Brain microvascular endothelial cell (primary cell): ENCODE measurements around the gene WDHD1.

ENCODE experiments used
- DNase-seq: peaks from one replicate; pipeline ENCODE4 v3.0.0-alpha.2; 2020
- H3K27ac ChIP-seq: fragments of 250-450 bp; sonication (Bioruptor Pico); 2 replicates; pipeline ENCODE4 v1.5.1; 2020; ENCODE audit warnings: mild to moderate bottlenecking, moderate library complexity
- H3K27me3 ChIP-seq: fragments of 250-450 bp; sonication (Bioruptor Pico); replicated peaks from 2 replicates; pipeline ENCODE4 v1.5.1; 2020; ENCODE audit warnings: mild to moderate bottlenecking
- H3K36me3 ChIP-seq: fragments of 250-450 bp; sonication (Bioruptor Pico); replicated peaks from 2 replicates; pipeline ENCODE4 v1.5.1; 2020; ENCODE audit warnings: mild to moderate bottlenecking
- H3K4me3 ChIP-seq: 2 replicates; pipeline ENCODE4 v1.5.1; 2011; ENCODE audit warnings: low read depth, mild to moderate bottlenecking, control low read depth, low read length, moderate library complexity
- in situ Hi-C: cut with HindIII; loops from 2 replicates; pipeline ENCODE4 v1.10.0; 2017; ENCODE audit warnings: low sequenced_read_pairs, low pct_ligation_motif_present
- TF ChIP-seq, protein P1 (sequence below): IDR thresholded peaks from 2 replicates; pipeline ENCODE4 v1.5.1; 2011; ENCODE audit warnings: low read depth, mild to moderate bottlenecking, moderate library complexity, low read length, control low read depth, inconsistent platforms; ENCODE audit errors: missing control alignments

Gene WDHD1

DNA sequence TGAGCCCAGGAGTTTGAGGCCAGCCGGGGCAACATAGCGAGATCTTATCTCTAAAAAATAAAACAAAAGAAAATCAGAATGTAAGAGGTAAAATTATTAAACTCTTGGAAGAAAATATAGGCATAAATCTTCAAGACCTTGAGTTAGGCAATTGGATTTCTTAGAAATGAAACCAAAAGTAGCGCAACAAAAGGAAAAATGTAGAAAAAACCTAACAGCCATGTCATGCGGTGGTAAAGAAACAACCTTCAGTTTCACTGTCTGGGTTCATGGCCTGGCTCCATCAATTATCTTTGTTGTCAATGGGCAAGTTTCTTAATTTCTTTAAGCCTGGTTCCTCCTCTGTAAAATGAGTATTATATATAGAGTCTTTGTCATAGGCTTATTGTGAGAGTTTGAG, 118.7 kb downstream of the WDHD1 start:
- H3K27ac ChIP-seq, result no peak overlapping the region
- in situ Hi-C loops, result no loop called here
- no peak overlapping the region for H3K4me3 ChIP-seq
- TF ChIP-seq, protein P1, sequence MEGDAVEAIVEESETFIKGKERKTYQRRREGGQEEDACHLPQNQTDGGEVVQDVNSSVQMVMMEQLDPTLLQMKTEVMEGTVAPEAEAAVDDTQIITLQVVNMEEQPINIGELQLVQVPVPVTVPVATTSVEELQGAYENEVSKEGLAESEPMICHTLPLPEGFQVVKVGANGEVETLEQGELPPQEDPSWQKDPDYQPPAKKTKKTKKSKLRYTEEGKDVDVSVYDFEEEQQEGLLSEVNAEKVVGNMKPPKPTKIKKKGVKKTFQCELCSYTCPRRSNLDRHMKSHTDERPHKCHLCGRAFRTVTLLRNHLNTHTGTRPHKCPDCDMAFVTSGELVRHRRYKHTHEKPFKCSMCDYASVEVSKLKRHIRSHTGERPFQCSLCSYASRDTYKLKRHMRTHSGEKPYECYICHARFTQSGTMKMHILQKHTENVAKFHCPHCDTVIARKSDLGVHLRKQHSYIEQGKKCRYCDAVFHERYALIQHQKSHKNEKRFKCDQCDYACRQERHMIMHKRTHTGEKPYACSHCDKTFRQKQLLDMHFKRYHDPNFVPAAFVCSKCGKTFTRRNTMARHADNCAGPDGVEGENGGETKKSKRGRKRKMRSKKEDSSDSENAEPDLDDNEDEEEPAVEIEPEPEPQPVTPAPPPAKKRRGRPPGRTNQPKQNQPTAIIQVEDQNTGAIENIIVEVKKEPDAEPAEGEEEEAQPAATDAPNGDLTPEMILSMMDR, result no peak
- no peak for DNase-seq
- H3K27me3 ChIP-seq, result no peaks in the 10 kb centered on the region
- H3K36me3 ChIP-seq, result no peaks in the 10 kb centered on the region

DNA sequence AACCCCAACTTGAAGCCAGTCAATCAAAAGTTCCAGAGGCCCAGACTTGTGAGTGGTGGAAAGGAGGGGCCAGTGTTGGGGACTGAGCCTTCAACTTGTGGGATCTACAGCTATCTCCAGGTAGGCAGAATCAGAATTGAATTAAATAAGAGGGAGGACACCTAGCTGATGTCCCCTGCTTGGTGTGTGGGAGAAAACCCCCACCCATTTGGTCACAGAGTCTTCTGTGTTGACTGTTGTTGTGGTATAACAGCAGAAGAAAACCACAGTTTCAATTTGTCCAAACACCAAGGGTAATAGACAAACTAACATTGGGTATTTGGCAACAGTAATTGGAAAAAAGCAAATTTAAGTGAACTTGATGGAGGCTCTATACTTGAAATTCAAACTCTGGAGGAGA, 120.8 kb downstream of the WDHD1 start:
- DNase-seq, result no peak
- no peaks in the 10 kb centered on the region for H3K36me3 ChIP-seq
- no peak overlapping the region for H3K4me3 ChIP-seq
- TF ChIP-seq, protein P1, result no peak
- in situ Hi-C loops, result no loop called here
- H3K27me3 ChIP-seq, result no peaks in the 10 kb centered on the region
- H3K27ac ChIP-seq, result no peak overlapping the region

DNA sequence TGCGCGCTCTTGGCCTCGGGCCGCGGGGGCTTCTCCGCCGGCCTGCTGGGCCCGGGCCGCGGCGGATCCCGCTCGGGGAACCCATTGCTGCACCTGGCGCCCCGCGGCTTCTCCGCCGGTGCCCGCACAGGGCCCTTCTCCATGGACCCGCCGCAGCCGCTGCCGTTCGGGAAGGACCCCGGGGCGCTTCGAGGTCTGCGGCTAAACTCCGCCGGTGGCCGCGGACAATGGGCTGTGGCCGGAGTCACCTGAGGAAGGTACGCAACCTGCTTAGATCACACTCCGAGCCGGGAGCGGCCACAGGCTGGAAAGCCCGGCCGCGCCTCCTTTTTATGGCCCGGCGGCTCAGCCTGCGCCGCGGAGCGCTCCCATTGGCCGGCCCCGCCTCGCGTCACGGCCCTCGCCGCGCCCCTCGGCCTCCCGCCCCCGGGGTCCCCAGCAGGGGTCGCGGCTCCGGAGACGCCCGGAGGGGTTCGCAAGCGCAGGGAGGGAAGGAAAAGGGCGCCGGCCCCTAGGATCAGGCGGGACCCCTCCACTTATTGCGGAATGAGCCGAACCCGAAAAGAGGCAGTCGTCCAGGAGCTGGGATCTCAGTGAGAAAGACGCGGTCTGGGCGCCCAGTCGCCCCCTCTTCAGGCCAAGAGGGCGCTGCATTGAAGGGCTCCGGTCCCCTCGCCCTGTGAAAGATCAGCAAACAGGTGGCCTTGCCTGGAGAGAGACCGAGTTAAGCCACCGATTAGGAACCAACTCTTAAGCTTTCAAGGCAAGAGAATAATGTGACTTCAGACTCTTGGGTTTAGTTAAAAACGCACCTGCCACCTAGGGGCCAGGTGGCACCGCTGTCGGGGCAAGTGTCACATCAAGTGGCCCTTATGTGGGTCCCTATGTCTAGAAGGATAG, 124.1 kb downstream of the WDHD1 start, which contains the start of gene GCH1:
TSS of gene GCH1 (minus strand) at position 306 of the 900 bp plus-strand sequence. CDS start at position 143, 163 bp downstream.
- DNase-seq, result peak; percentile 33
- H3K27ac ChIP-seq, result no peak within 1 kb of the TSS
- no peaks in the 10 kb centered on the region for H3K36me3 ChIP-seq
- no peaks in the 10 kb centered on the region for H3K27me3 ChIP-seq
- in situ Hi-C loops, result no loop called here
- TF ChIP-seq, protein P1, result peak; percentile 35
- peak within 1 kb of the TSS; percentile 73 for H3K4me3 ChIP-seq

DNA sequence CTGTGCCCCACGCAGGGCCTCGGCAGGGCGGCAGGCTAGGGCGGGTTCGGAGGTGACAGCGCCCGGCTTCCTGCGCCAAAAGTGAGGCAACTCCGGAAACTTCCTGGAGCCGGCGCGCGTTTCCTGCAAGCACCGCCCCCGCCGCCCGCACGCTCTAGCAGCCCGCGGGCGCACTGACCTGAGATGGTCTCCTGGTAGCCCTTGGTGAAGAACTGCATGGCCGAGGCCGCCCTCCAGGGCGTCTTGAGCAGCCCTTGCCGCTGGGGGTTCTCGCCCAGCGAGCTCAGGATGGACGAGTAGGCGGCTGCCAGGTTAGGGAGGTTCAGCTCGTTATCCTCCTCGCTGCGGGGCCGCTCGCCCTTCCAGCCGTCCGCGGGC, 124.8 kb downstream of the WDHD1 start:
- no peak overlapping the region for H3K27ac ChIP-seq
- DNase-seq, result peak; percentile 40

DNA sequence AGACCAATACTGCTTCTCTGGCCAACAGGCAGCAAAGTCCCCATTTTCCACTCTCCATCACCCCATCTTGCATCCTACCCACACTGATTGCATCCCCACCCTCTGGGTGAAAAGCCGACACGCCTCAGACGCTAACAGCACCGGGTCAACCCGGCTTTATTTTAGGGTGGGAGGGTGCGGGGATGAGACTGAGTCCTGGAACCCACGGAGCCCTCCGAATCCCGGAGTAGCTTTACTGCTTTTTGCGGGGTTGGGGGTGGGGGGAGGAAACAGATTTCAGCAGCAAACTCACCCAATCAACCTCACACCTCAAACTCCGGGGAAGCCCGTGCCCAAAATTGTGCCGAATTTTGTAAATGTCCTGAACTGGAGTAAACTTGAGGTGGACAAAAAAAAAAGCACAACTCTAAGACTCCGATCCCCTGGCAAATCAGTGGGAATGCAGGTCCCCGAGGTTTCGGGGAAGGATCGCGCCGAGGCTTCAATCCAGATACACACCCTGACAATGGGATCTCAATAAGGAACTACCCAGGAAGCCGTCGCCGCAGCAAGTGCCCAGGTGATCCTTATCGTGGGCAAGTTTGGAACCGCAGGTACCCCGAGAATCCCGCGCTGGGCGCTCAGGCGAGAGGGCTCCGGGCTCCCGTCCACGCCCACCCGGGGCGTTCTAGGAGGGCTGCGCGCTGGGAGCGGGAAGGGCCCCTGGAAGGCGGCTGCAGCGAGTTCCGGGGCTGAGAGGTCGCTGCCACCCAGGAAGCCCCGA, 125.3 kb downstream of the WDHD1 start:
- H3K36me3 ChIP-seq, result no peaks in the 10 kb centered on the region
- peak overlapping the region; percentile 78 for H3K27ac ChIP-seq
- DNase-seq, result no peak
- H3K4me3 ChIP-seq, result peak overlapping the region; percentile 73
- in situ Hi-C loops, result no loop called here
- TF ChIP-seq, protein P1, result no peak
- H3K27me3 ChIP-seq, result no peaks in the 10 kb centered on the region

More for the DNA sequence above, 124.8 kb downstream of the WDHD1 start:
- H3K27me3 ChIP-seq, result no peaks in the 10 kb centered on the region
- no peaks in the 10 kb centered on the region for H3K36me3 ChIP-seq
- H3K4me3 ChIP-seq, result peak overlapping the region; percentile 73
- in situ Hi-C loops, result no loop called here
- TF ChIP-seq, protein P1, result no peak
